Activated CD8-positive, alpha-beta memory T cell treated with anti-CD3 and anti-CD28 coated beads, Interleukin-2, amount 50 U/mL, for 1 hour (primary cell): ENCODE data around the gene KCNMA1.
"Not testable (repeated sequence)": the region's sequence is repeated elsewhere in the genome, so short reads cannot be mapped to it uniquely, and the experiment has no call there.

Experiments
- DNase-seq: peaks from one replicate; pipeline ENCODE4 v3.0.0-alpha.2; 2020; ENCODE audit errors: extremely low read depth

KCNMA1 gene

GRCh38 chr10:77532068-77532467, 105.5 kb downstream of the KCNMA1 start:
- no peak for DNase-seq

DNA sequence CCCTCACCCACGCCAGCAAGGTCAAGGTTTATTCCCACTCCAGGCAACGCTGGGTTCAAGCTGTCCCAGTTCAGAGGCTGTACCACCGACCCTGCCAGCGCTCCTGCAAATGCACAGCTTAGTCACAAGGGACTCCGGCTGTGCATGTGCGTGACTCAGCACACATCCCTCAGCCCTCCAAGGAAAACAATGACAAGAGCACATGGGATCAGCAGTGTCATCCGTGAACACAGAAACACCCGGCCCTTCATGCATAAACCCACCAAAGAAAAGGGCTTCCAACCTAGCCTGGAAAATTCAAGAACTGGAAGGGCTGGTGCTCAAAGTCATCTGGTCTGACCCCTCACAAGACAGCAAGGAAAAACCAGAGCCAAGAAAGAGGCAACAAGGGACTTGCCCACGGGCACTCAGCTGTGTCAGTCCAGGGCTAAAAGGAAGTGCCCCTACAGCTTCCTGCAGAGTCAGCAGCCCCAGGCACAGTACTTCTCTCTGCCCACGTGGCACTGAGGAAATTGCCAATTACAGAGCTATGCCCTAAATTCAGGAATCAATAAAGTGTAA, 106.1 kb downstream of the KCNMA1 start:
- no peak for DNase-seq

GRCh38 chr10:77530011-77530410, 107.6 kb downstream of the KCNMA1 start:
- no peak for DNase-seq

DNA sequence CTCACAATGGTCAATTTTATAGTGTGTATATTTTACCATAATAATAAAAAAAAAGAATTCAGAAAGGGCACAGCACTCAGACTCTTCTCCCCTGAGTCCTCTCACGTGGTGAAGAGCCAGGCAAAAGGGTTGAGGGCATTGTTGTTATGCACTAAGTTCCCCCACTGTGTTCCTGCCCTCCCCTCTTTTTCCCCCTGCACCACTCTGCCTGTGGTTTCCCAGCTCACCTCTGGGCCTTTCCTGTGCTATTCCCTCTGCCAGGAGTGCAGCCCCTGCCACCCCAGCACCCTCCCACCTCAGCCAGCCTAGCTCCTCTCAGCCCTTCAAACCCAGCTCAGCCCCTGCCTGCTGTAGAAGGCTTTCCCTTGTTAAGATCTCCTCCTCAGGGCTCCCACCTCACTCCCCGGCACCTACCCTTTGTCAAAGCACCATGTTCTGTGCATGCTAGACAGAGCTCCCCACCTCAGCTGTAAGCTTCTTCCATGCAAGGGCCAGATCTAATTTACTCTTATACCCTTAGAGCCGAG, 108.5 kb downstream of the KCNMA1 start:
- no peak for DNase-seq

GRCh38 chr10:77527839-77528238, 109.8 kb downstream of the KCNMA1 start:
- DNase-seq = no peak

- no peak for DNase-seq
Observed at GRCh38 chr10:77526868-77527617, 110.6 kb downstream of the KCNMA1 start.

- no peak for DNase-seq
Observed at GRCh38 chr10:77524281-77524711, 113.3 kb downstream of the KCNMA1 start.

GRCh38 chr10:77522268-77522809, 115.3 kb downstream of the KCNMA1 start:
- DNase-seq = no peak

DNA sequence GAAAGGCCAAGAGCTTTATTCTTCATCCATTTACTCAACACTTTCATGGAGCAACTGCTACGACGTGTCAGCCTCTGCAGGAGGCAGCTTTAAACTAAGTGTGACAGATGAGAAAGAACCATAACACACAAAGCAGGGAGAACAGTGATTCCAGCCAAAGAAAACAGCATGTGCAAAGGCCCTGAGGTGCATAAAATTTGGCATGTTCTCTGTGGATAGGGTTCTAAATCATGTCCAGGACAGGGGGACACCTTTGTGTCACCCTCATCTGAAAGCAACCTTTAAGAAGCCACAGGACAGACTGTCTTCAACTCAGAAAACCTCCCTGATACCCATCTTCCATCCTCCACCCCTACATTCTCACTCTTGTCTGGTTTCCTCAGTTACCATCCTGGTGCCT, 116.6 kb downstream of the KCNMA1 start:
- DNase-seq = no peak

DNA sequence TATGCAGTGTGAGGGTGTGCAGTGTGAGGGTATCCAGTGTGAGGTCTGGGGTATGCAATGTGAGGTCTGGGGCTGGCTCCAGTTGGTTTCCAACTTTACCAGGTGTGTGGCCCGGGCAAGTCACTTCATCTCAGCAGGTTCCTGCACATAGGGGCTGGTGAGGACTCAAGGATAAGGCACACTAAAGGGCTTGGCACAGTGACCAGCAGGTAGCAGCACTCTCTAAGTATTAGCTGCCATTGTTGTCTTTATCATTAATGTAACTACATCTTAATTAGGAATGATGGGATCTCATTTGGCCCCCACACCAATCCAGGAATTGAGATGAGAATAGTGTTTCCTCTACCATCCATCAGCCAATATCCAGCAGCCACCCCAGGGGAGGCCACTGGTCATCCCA, 117.3 kb downstream of the KCNMA1 start:
- DNase-seq = no peak

- not testable (repeated sequence) for DNase-seq
Observed at GRCh38 chr10:77519791-77520190, 117.8 kb downstream of the KCNMA1 start.

- no peak for DNase-seq
Observed at GRCh38 chr10:77518910-77519274, 118.7 kb downstream of the KCNMA1 start.

DNA sequence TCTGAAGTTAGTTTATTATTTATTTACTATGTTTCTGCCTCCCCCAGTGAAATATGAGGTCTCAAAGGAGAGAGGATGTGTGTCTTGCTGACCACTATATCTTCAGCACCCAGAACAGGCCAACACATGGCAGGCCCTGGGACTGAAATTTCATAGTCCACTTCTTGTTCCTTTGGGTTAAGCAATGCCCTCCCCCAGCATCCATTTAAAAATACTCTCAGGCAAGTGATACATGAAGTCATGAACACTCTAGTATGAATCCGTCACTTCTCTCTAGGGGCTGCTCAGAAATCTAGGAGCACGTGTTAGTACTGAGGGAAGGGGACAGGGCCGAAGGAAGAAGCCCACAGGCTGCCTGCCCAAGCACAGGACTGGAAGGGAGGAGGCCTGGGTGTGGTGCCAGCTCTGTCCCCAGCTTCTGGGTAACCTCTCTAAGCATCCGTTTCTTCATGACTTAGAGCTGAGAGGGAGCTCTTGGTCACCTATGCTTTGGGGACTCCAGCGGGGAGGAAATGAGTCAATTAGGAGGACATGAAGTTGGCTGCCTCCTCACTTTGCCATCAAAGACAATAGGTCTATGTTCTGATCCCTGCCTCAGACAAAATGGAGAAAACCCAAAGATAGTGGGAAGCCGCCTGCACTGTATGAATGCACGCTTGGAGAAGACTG, 119.2 kb downstream of the KCNMA1 start:
- no peak for DNase-seq

DNA sequence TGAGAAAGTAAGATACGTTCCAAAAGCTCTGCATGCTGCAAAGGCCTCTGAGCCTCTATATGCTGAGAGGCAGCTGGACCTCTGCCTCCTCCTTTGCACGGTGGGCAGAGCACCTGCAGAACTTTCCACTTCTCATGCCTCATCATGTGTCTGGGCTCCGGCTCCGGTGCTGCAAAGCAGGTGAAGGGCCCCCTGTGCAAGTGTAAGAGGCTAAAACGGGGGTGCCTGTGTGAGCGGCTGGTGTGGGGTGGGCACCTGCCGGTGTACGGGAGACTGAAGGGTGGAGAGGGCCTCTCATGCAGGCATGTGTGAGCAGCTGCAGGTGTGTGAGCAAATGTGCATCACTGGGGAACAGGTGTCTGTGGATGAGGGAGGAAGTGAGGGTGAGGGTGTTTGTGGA, 121.0 kb downstream of the KCNMA1 start:
- DNase-seq = no peak

DNA sequence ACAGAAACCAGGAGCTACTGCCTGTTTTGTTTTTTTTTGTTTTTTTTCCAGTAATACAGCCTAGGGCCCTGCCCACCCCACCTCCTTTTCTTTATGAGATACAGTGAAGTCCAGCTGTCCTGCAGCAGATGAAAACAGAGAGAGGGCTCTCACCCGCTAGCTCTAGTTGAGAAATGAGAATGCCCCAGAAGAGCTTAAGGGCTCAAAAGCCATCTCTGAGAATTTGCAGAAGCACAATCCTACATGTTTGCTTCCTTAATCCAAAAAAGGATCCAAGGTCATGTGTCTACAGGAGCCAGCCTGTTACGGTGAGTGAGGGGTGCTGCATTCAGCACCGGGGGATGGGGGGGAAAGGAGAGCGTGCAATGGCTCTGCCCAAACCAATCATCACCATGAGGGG, 122.7 kb downstream of the KCNMA1 start:
- DNase-seq = no peak

- DNase-seq = no peak
Observed at GRCh38 chr10:77513781-77514331, 123.8 kb downstream of the KCNMA1 start.

- no peak for DNase-seq
Observed at GRCh38 chr10:77513220-77513619, 124.4 kb downstream of the KCNMA1 start.

DNA sequence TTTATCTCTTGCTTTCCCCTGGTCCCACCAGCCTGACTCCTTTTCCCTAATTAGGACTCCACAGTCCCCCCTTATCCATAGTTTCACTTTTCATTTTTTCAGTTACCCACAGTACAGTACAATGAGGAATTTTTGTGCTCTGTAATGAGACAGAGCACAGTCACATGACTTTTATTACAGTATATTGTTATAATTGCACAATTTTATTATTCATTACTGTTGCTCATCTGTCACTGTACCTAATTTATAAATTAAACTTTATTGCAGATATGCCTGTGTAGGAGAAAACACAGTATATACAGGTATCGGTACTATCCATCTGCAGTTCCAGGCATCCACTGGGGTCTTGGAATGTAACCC, 125.4 kb downstream of the KCNMA1 start:
- DNase-seq = no peak

DNA sequence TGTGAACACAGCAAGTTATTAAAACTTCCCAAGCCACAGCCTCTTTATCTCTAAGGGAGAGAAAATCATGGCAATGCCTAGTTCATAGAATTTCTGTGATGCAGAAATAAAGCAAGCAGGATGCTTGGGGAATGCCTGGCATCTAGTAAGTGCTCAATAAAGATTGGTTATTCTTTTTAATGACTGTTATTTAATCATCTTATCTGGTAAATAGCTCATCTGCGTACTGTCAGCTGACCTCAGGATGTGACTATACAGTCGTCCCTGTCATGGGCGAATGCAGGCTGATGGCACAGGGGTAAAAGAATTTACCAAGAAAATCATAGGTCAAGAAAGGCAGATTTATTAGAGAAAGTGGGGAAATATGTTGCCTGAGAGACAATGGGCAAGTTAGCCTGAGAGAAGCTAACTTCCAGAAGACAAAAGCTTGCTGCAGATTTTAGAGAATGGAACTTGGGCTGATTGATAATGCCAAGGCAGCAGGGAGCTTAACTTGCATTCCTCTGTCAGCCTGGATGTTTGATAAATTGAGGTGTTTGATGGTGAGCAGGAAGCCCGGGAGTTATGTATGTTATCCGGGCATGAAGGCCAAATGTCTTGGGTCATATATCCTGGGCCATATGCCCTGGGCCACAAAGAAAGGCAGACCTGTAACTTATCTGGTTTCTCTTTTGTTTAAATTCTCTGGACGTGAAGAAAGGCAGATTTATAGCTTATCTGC, 126.0 kb downstream of the KCNMA1 start:
- no peak for DNase-seq

- DNase-seq = no peak
Observed at GRCh38 chr10:77510695-77511094, 126.9 kb downstream of the KCNMA1 start.

DNA sequence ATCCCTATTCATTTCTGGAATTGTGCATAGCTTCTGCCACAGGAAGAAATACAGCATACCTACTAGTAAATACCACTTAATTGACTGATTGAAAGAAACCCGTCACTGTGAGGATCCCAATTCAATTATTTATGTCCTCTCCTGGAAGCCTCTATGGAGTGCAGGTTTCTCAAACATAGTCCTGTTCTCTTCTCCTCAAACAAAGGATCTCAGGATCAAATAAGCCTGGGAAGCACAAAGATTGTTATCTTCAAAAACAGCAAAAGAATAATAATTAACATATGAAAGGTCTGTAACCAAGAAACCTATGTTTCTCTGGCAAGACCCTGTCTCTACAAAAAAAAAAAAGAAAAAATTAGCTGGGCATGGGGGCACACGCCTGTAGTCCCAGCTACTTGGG, 127.3 kb downstream of the KCNMA1 start:
- no peak for DNase-seq

DNA sequence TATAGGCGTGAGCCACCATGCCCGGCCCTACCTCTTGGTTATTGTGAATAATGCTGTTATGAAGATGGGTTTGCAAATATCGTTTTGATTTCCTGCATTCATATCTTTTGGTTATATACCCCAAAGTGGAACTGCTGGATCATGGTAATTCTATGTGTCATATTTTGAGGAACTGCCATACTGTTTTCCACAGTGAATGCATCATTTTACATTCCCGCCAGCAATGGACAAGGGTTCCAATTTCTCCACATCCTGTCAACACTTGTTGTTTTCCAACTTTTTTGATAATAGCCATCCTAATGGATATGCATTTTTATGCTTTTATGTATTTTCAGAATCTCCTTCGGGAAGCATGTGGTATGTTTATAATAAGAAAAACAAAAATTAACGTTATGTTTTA, 128.2 kb downstream of the KCNMA1 start:
- DNase-seq = no peak
